NCI-H2196 (cell line): ENCODE results near the gene ATF7.

Source experiments
- DNase-seq: peaks from one replicate; lab custom pipeline; 2025; ENCODE audit not compliant: unreplicated experiment; lab: John Stamatoyannopoulos, UW

The ATF7 gene

GRCh38 chr12:53464685-53465418 lies 161.3 kb downstream of the ATF7 start:
- DNase-seq, result no peak

GRCh38 chr12:53463802-53464560 lies 162.2 kb downstream of the ATF7 start:
- no peak for DNase-seq

- no peak for DNase-seq
Measured at GRCh38 chr12:53462935-53463334, 163.2 kb downstream of the ATF7 start.

GRCh38 chr12:53461591-53461990 lies 164.6 kb downstream of the ATF7 start:
- no peak for DNase-seq

- DNase-seq, result no peak
Measured at GRCh38 chr12:53461059-53461458, 165.1 kb downstream of the ATF7 start.

GRCh38 chr12:53459097-53459496 lies 167.1 kb downstream of the ATF7 start:
- DNase-seq, result no peak
